Measurements from ENCODE around the gene ERI2. TPM values are rescaled to one million over a fixed set of nuclear protein-coding genes. Genes with fewer than 3 reads are reported as not detected.

Gene ERI2
- total and polyA plus RNA-seq, 8 donors: 7.9 to 12.1 (median 9.3) TPM

GRCh38 chr16:20746461-20746860 is 59.8 kb downstream of the ERI2 start:
- Histone ChIP-seq H3K9me3 (no peaks in the 10 kb centered on the region), H3K4me3 (no peak overlapping the region), H3K36me3 (no peaks in the 10 kb centered on the region), H3K27me3 (no peaks in the 10 kb centered on the region), H3K4me1 (no peaks in the 10 kb centered on the region), H3K27ac (no peak overlapping the region)
- TF ChIP-seq CTCF (IDR thresholded peaks at IDR 0.05): no peak
- intact Hi-C loops (cut with DNase I): no loop called here
- FAIRE-seq: no peak
- 94% methylated on average over 3 of the region's 3 CpGs for WGBS, 2 donors
- DNase-seq: no peak
- no peak for ATAC-seq

Other genes starting within 250 kb of the ERI2 start
- gene ACSM2B, start 230.1 kb downstream of the ERI2 start, total RNA-seq: under 1 TPM in 2 of 6 donors, not detected in 4; 0.51 to 0.56 TPM
- under 1 TPM; 0.21 to 0.76 TPM for gene ACSM2B, start 230.1 kb downstream of the ERI2 start, polyA plus RNA-seq
- 1 to 10 TPM in 3 of 6 donors, under 1 TPM in 3; 0.54 to 1.6 (median 0.87) TPM for gene ACSM1, start 108.8 kb downstream of the ERI2 start, total RNA-seq
- gene ACSM1, start 108.8 kb downstream of the ERI2 start, polyA plus RNA-seq: 1 to 10 TPM in 1 of 2 donors, under 1 TPM in 1; 0.72 to 1.1 TPM
- gene THUMPD1, start 64.7 kb downstream of the ERI2 start, total RNA-seq: 10 to 100 TPM; 13.5 to 19.7 (median 15.9) TPM
- gene THUMPD1, start 64.7 kb downstream of the ERI2 start, polyA plus RNA-seq: 10 to 100 TPM; 11.0 to 18.1 TPM
- 100 to 1,000 TPM in 1 of 6 donors, 10 to 100 TPM in 5; 39.1 to 104 (median 44.1) TPM for gene ACSM3, start 42.5 kb downstream of the ERI2 start, total RNA-seq
- 10 to 100 TPM; 50.0 to 67.5 TPM for gene ACSM3, start 42.5 kb downstream of the ERI2 start, polyA plus RNA-seq
- gene REXO5, start 55 bp upstream of the ERI2 start, total RNA-seq: 1 to 10 TPM in 4 of 6 donors, under 1 TPM in 2; 0.88 to 4.9 (median 1.7) TPM
- gene REXO5, start 55 bp upstream of the ERI2 start, polyA plus RNA-seq: 1 to 10 TPM; 2.5 to 2.8 TPM
- 1 to 10 TPM; 5.2 to 7.7 (median 7.0) TPM for gene DCUN1D3, start 93.9 kb upstream of the ERI2 start, total RNA-seq
- 1 to 10 TPM; 3.7 to 4.0 TPM for gene DCUN1D3, start 93.9 kb upstream of the ERI2 start, polyA plus RNA-seq
- gene LYRM1, start 94.3 kb upstream of the ERI2 start, total RNA-seq: 10 to 100 TPM in 5 of 6 donors, 1 to 10 TPM in 1; 9.9 to 17.5 (median 14.4) TPM
- 10 to 100 TPM; 21.5 to 30.9 TPM for gene LYRM1, start 94.3 kb upstream of the ERI2 start, polyA plus RNA-seq